ENCODE data around the gene ZNF287.

DNA sequence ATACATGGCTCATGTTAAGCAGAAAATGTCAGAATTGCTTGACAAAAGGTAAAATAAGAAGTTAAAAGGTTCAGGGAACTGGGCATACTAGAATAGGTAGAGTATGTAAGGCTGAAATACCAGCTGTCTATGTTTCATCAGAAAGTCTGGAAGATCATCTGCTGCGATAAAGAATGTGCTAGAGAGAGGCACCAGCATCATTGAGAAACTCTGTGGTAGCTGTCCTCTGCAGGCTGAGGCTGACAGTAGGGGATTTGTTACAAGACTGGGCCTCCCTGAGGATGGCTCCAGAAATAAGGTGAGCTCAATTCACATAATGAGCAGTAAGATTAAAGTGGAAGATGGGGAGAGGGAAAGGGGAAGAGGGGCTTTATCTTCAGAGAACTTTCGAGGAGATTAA is 4.5 kb upstream of the ZNF287 start:
- no peak for TF ChIP-seq EZH2 (IDR thresholded peaks at IDR 0.05; ENCODE audit: insufficient read depth, low read length)
- TF ChIP-seq, protein P1, sequence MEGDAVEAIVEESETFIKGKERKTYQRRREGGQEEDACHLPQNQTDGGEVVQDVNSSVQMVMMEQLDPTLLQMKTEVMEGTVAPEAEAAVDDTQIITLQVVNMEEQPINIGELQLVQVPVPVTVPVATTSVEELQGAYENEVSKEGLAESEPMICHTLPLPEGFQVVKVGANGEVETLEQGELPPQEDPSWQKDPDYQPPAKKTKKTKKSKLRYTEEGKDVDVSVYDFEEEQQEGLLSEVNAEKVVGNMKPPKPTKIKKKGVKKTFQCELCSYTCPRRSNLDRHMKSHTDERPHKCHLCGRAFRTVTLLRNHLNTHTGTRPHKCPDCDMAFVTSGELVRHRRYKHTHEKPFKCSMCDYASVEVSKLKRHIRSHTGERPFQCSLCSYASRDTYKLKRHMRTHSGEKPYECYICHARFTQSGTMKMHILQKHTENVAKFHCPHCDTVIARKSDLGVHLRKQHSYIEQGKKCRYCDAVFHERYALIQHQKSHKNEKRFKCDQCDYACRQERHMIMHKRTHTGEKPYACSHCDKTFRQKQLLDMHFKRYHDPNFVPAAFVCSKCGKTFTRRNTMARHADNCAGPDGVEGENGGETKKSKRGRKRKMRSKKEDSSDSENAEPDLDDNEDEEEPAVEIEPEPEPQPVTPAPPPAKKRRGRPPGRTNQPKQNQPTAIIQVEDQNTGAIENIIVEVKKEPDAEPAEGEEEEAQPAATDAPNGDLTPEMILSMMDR (IDR thresholded peaks at IDR 0.05; ENCODE audit: insufficient read depth, low read depth, low read length) = no peak

Data from astrocyte (in vitro differentiated cells and primary cell).